Measurements from ENCODE around the gene CUX1.
A peak's percentile ranks its signal among the peaks of the same experiment; 100 is the strongest.
"Not testable (repeated sequence)": the region's sequence is repeated elsewhere in the genome, so short reads cannot be mapped to it uniquely, and the experiment has no call there.

The CUX1 gene

GRCh38 chr7:101989101-101989500 lies 171.7 kb downstream of the CUX1 start:
- DNase-seq: no peak

GRCh38 chr7:101990811-101991418 lies 173.5 kb downstream of the CUX1 start:
- no peak for DNase-seq

- DNase-seq: no peak
Observed at GRCh38 chr7:101991860-101992259, 174.4 kb downstream of the CUX1 start.

- peak; percentile 47 for DNase-seq
Observed at GRCh38 chr7:101993311-101993710, 175.9 kb downstream of the CUX1 start.

GRCh38 chr7:101995121-101995520 lies 177.7 kb downstream of the CUX1 start:
- no peak for DNase-seq

- DNase-seq: no peak
Observed at GRCh38 chr7:101996131-101996691, 178.8 kb downstream of the CUX1 start.

- DNase-seq: no peak
Observed at GRCh38 chr7:101996876-101997275, 179.4 kb downstream of the CUX1 start.

- DNase-seq: no peak
Observed at GRCh38 chr7:101998029-101998905, 180.8 kb downstream of the CUX1 start.

- DNase-seq: no peak
Observed at GRCh38 chr7:101998906-101999240, 181.4 kb downstream of the CUX1 start.

- DNase-seq: no peak
Observed at GRCh38 chr7:101999393-101999792, 182.0 kb downstream of the CUX1 start.

GRCh38 chr7:102000123-102000522 lies 182.7 kb downstream of the CUX1 start:
- no peak for DNase-seq

GRCh38 chr7:102004229-102004628 lies 186.8 kb downstream of the CUX1 start:
- no peak for DNase-seq

GRCh38 chr7:102004848-102005247 lies 187.4 kb downstream of the CUX1 start:
- no peak for DNase-seq

GRCh38 chr7:102005933-102006480 lies 188.6 kb downstream of the CUX1 start:
- no peak for DNase-seq

- no peak for DNase-seq
Observed at GRCh38 chr7:102006695-102007094, 189.3 kb downstream of the CUX1 start.

- DNase-seq: peak; percentile 89
Observed at GRCh38 chr7:102008535-102009262, 191.3 kb downstream of the CUX1 start.

- DNase-seq: no peak
Observed at GRCh38 chr7:102009628-102010027, 192.2 kb downstream of the CUX1 start.

- not testable (repeated sequence) for DNase-seq
Observed at GRCh38 chr7:102012112-102012830, 194.8 kb downstream of the CUX1 start.

GRCh38 chr7:102012941-102013461 lies 195.6 kb downstream of the CUX1 start:
- no peak for DNase-seq

- no peak for DNase-seq
Observed at GRCh38 chr7:102018876-102019275, 201.4 kb downstream of the CUX1 start.

- DNase-seq: no peak
Observed at GRCh38 chr7:102019461-102019860, 202.0 kb downstream of the CUX1 start.
